Stimulated activated CD4-positive, alpha-beta T cell treated with anti-CD3 and anti-CD28 coated beads, Interleukin-2, amount 100 ng/mL, for 48 hours (primary cell): ENCODE measurements around the gene CPNE5.

Source experiments
- DNase-seq, 2 donors: peaks; one replicate each; pipeline ENCODE4 v3.0.0-alpha.2; 2020

Gene CPNE5

GRCh38 chr6:36697481-36697903 is 141.8 kb downstream of the CPNE5 start, which contains the start of gene RAB44:
Gene RAB44 (plus strand): TSS chr6:36697826. CDS start chr6:36704236, 6,410 bp downstream.
- DNase-seq, result no peak

GRCh38 chr6:36695414-36695813 is 143.8 kb downstream of the CPNE5 start:
- no peak for DNase-seq

- DNase-seq, result no peak
Observed at GRCh38 chr6:36694616-36695015, 144.6 kb downstream of the CPNE5 start.

GRCh38 chr6:36692861-36693702 is 146.2 kb downstream of the CPNE5 start:
- no peak for DNase-seq

GRCh38 chr6:36692220-36692619 is 147.0 kb downstream of the CPNE5 start:
- DNase-seq, result no peak

GRCh38 chr6:36691612-36692011 is 147.6 kb downstream of the CPNE5 start:
- DNase-seq, result no peak

GRCh38 chr6:36691011-36691410 is 148.2 kb downstream of the CPNE5 start:
- DNase-seq, result no peak
